Measurements from ENCODE around the gene PER1. TPM values are rescaled to one million over a fixed set of nuclear protein-coding genes. Genes with fewer than 3 reads are reported as not detected.

Gene PER1
- total RNA-seq, 3 donors from 2014 or later = 97.3 to 167 (median 115) TPM

GRCh38 chr17:8185582-8186445 is 33.6 kb upstream of the PER1 start:
- H3K36me3 ChIP-seq = no peaks in the 10 kb centered on the region
- peak overlapping the region; percentile 94 to 96 for H3K27ac ChIP-seq
- intact Hi-C loops (cut with DNase I; ENCODE audit: low total_unique reads) = loop anchor here (5.0 kb wide), 1 partner anchor 36 kb away; no protein-coding TSS in a partner anchor
- H3K4me1 ChIP-seq = peaks cover 0 to 10% of the 10 kb centered on the region in 2 donors
- peak overlapping the region; percentile 69 to 93 (median 91) for H3K4me3 ChIP-seq
- DNase-seq (ENCODE audit: low spot score in 2 of 2) = peak; percentile 91 to 98
- H3K9me3 ChIP-seq = no peaks in the 10 kb centered on the region
- H3K27me3 ChIP-seq = no peaks in the 10 kb centered on the region
- TF ChIP-seq, protein P1, sequence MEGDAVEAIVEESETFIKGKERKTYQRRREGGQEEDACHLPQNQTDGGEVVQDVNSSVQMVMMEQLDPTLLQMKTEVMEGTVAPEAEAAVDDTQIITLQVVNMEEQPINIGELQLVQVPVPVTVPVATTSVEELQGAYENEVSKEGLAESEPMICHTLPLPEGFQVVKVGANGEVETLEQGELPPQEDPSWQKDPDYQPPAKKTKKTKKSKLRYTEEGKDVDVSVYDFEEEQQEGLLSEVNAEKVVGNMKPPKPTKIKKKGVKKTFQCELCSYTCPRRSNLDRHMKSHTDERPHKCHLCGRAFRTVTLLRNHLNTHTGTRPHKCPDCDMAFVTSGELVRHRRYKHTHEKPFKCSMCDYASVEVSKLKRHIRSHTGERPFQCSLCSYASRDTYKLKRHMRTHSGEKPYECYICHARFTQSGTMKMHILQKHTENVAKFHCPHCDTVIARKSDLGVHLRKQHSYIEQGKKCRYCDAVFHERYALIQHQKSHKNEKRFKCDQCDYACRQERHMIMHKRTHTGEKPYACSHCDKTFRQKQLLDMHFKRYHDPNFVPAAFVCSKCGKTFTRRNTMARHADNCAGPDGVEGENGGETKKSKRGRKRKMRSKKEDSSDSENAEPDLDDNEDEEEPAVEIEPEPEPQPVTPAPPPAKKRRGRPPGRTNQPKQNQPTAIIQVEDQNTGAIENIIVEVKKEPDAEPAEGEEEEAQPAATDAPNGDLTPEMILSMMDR (IDR thresholded peaks at IDR 0.05) = no peak
- TF ChIP-seq POLR2A (IDR thresholded peaks at IDR 0.05) (no peak), POLR2AphosphoS5 (IDR thresholded peaks at IDR 0.05) (peak; percentile 76 to 95 (median 92))

GRCh38 chr17:8176998-8177731 is 25.0 kb upstream of the PER1 start:
- Histone ChIP-seq H3K9me3 (no peaks in the 10 kb centered on the region), H3K27ac (peak overlapping the region; percentile 95), H3K4me3 (peak overlapping the region; percentile 62 to 84 (median 71)), H3K36me3 (no peaks in the 10 kb centered on the region), H3K4me1 (peaks cover 0 to 9% of the 10 kb centered on the region in 2 donors), H3K27me3 (no peaks in the 10 kb centered on the region)
- TF ChIP-seq POLR2AphosphoS5 (IDR thresholded peaks at IDR 0.05) (no peak), POLR2A (IDR thresholded peaks at IDR 0.05) (no peak)
- TF ChIP-seq, protein P1 (IDR thresholded peaks at IDR 0.05) = no peak
- intact Hi-C loops (cut with DNase I; ENCODE audit: low total_unique reads) = no loop called here
- DNase-seq (ENCODE audit: low spot score in 2 of 2) = no peak

DNA sequence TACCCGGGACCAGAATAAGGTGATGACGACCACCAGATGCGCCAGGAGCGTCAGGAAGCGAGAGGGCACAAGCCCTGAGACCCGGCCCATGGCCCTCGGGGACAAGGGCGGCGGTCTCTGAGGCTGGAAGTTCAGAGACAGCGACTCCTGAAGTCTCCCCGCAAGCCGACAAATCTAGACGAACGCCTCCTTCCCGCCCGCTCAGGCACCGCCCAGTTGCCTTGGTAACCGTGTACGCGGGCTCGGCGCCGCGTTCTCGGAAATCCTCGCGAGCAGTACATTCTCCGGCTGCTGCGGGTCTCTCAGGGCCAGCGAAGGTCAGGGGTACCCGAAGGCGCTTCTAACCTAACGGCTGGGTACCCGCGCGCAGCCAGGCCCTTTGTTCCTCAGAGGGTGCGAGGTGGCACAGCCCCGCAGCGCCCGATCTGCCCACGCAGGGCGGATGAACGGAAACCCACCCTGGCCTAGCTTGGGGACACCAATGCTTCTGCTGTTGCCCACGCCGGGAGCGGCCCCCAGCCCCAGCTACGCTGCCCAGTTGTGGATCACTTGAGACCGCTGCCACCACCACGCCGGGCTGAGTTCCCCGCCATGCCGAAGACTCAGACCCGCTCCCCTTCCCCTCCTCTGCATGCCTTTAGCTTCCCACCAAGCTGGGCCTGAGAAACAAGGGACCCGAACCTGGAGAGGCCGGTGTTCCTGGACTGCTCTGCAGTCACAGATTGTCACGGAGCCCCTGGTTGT is 24.2 kb upstream of the PER1 start, which contains the start of gene TMEM107:
Gene TMEM107 (minus strand): TSS at position 184 of the 744 bp plus-strand sequence. CDS start 94 bp downstream, at position 90.
- DNase-seq (ENCODE audit: low spot score in 2 of 2) = peak; percentile 72 to 87
- Histone ChIP-seq H3K27me3 (no peaks in the 10 kb centered on the region), H3K4me3 (peak within 1 kb of the TSS; percentile 62 to 84 (median 71)), H3K27ac (peak within 1 kb of the TSS; percentile 95), H3K4me1 (peaks cover 0 to 9% of the 10 kb centered on the region in 2 donors), H3K36me3 (no peaks in the 10 kb centered on the region), H3K9me3 (no peaks in the 10 kb centered on the region)
- intact Hi-C loops (cut with DNase I; ENCODE audit: low total_unique reads) = no loop called here
- TF ChIP-seq POLR2AphosphoS5 (IDR thresholded peaks at IDR 0.05) = peak in 2 of 3 donors; percentile 12 to 14
- TF ChIP-seq, protein P1 (IDR thresholded peaks at IDR 0.05) = no peak
- TF ChIP-seq POLR2A (IDR thresholded peaks at IDR 0.05) = no peak

DNA sequence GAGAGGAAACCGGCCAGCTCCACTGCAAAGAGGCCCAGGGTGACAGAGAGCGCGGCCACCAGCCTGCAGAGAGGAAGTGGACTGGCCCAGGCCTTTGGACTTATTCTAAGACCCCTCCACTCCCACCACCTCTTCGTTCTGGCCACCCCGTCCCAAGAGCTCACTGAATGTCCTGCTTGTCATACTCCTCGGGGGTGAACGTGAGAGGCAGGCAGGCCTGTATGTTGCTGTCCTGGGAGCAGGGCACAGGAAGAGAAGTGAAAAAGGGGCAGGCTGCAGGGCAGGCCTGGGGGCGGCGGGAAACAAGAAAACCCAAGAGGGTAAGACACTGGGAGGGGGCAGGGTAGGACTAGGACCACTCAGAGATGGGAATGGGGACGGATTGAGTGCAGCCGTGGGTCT is 23.6 kb upstream of the PER1 start:
- intact Hi-C loops (cut with DNase I; ENCODE audit: low total_unique reads) = no loop called here
- no peak for DNase-seq (ENCODE audit: low spot score in 2 of 2)
- H3K4me3 ChIP-seq = peak overlapping the region; percentile 62 to 84 (median 71)
- no peaks in the 10 kb centered on the region for H3K36me3 ChIP-seq
- TF ChIP-seq POLR2A (IDR thresholded peaks at IDR 0.05) (no peak), POLR2AphosphoS5 (IDR thresholded peaks at IDR 0.05) (no peak)
- TF ChIP-seq, protein P1 (IDR thresholded peaks at IDR 0.05) = peak in 1 of 3 donors; percentile 11
- H3K9me3 ChIP-seq = no peaks in the 10 kb centered on the region
- peak overlapping the region; percentile 95 for H3K27ac ChIP-seq
- H3K27me3 ChIP-seq = no peaks in the 10 kb centered on the region
- peaks cover 0 to 9% of the 10 kb centered on the region in 2 donors for H3K4me1 ChIP-seq
